Measurements from ENCODE around the gene SRRM4.
"Not testable (repeated sequence)": the region's sequence is repeated elsewhere in the genome, so short reads cannot be mapped to it uniquely, and the experiment has no call there.

DNA sequence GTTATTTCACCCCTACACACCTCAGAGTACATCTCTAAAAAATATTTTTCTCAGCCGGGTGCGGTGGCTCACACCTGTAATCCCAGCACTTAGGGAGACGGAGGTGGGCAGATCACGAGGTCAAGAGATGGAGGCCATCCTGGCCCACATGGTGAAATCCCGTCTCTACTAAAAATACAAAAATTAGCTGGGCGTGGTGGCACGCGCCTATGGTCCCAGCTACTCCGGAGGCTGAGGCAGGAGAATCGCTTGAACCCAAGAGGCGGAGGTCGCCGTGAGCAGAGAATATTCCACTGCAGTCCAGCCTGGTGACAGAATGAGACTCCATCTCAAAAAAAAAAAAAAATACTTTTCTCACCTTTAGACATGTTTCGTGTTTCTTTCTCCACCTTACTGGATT lies 52.0 kb downstream of the SRRM4 start:
- not testable (repeated sequence) for TF ChIP-seq RAD21 (IDR thresholded peaks at IDR 0.05; ENCODE audit: insufficient read depth, low read depth, low read length); JUNB (IDR thresholded peaks at IDR 0.05); POLR2A (IDR thresholded peaks at IDR 0.05; ENCODE audit: low read depth, low read length); CBFB (IDR thresholded peaks at IDR 0.05; ENCODE audit: low read depth); JUND (IDR thresholded peaks at IDR 0.05; ENCODE audit: low read depth, low read length)
- TF ChIP-seq, protein P1, sequence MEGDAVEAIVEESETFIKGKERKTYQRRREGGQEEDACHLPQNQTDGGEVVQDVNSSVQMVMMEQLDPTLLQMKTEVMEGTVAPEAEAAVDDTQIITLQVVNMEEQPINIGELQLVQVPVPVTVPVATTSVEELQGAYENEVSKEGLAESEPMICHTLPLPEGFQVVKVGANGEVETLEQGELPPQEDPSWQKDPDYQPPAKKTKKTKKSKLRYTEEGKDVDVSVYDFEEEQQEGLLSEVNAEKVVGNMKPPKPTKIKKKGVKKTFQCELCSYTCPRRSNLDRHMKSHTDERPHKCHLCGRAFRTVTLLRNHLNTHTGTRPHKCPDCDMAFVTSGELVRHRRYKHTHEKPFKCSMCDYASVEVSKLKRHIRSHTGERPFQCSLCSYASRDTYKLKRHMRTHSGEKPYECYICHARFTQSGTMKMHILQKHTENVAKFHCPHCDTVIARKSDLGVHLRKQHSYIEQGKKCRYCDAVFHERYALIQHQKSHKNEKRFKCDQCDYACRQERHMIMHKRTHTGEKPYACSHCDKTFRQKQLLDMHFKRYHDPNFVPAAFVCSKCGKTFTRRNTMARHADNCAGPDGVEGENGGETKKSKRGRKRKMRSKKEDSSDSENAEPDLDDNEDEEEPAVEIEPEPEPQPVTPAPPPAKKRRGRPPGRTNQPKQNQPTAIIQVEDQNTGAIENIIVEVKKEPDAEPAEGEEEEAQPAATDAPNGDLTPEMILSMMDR (IDR thresholded peaks at IDR 0.05 in 2 of 3, conservative IDR thresholded peaks at IDR 0.05 in 1 of 3; ENCODE audit: control insufficient read depth in 2 of 3, extremely low read depth in 1 of 3, insufficient read depth in 1 of 3, low read depth in 3 of 3, low read length in 3 of 3) = not testable (repeated sequence)
- TF ChIP-seq, protein P2, sequence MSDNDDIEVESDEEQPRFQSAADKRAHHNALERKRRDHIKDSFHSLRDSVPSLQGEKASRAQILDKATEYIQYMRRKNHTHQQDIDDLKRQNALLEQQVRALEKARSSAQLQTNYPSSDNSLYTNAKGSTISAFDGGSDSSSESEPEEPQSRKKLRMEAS (IDR thresholded peaks at IDR 0.05; ENCODE audit: low read depth, low read length) = not testable (repeated sequence)
